PC-3 (cell line): ENCODE results near the gene IFI27L1.

ENCODE experiments used
- CTCF ChIP-seq: fragments of 300-600 bp; sonication (generic); conservative IDR thresholded peaks from 2 replicates; pipeline ENCODE4 v1.5.1; 2017; ENCODE audit warnings: antibody characterized with exemption, low read depth, mild to moderate bottlenecking, low read length
- EZH2 ChIP-seq: fragments of 300-600 bp; sonication (generic); IDR thresholded peaks from one replicate; pipeline ENCODE4 v1.6.1; 2017; ENCODE audit warnings: antibody characterized with exemption, mild to moderate bottlenecking, low read length; ENCODE audit not compliant: unreplicated experiment
- EZH2phosphoT487 ChIP-seq: fragments of 300-600 bp; sonication (generic); IDR thresholded peaks from 2 replicates; pipeline ENCODE4 v1.6.1; 2018; ENCODE audit warnings: mild to moderate bottlenecking, antibody characterized with exemption, low read length, borderline replicate concordance

GRCh38 chr14:94049625-94050023, 31.5 kb upstream of the IFI27L1 start:
- TF ChIP-seq EZH2 (no peak), CTCF (no peak), EZH2phosphoT487 (no peak)
